Measurements from ENCODE around the gene ANKRD11. TPM values are rescaled to one million over a fixed set of nuclear protein-coding genes. Genes with fewer than 3 reads are reported as not detected.
"Not testable (repeated sequence)": the region's sequence is repeated elsewhere in the genome, so short reads cannot be mapped to it uniquely, and the experiment has no call there.

The ANKRD11 gene
- total and polyA plus RNA-seq, 7 donors: 30.6 to 161 (median 42.8) TPM

GRCh38 chr16:89304181-89304851 lies 186.0 kb downstream of the ANKRD11 start:
- H3K36me3 ChIP-seq: peaks cover 0 to 25% (median 7%) of the 10 kb centered on the region in 4 donors
- TF ChIP-seq POLR2AphosphoS5 (IDR thresholded peaks at IDR 0.05) (no peak), EP300 (IDR thresholded peaks at IDR 0.05) (no peak), POLR2A (IDR thresholded peaks at IDR 0.05) (no peak), CTCF (IDR thresholded peaks at IDR 0.05) (no peak)
- WGBS, 2 donors: 91 to 97% methylated on average over 16 of the region's 16 CpGs
- peaks cover 0 to 37% (median 34%) of the 10 kb centered on the region in 4 donors for H3K4me1 ChIP-seq
- no peaks in the 10 kb centered on the region for H3K9me3 ChIP-seq
- DNase-seq: no peak
- H3K4me3 ChIP-seq: no peak overlapping the region
- no peaks in the 10 kb centered on the region for H3K27me3 ChIP-seq
- H3K27ac ChIP-seq: no peak overlapping the region
- intact Hi-C loops (cut with DNase I): no loop called here

GRCh38 chr16:89303617-89304016 lies 186.7 kb downstream of the ANKRD11 start:
- Histone ChIP-seq H3K27ac (peak overlapping the region in 1 of 4 donors; percentile 92), H3K36me3 (peaks cover 0 to 25% (median 7%) of the 10 kb centered on the region in 4 donors), H3K9me3 (no peaks in the 10 kb centered on the region), H3K27me3 (no peaks in the 10 kb centered on the region), H3K4me1 (peaks cover 0 to 37% (median 33%) of the 10 kb centered on the region in 4 donors), H3K4me3 (no peak overlapping the region)
- TF ChIP-seq CTCF (IDR thresholded peaks at IDR 0.05): no peak
- TF ChIP-seq EP300 (IDR thresholded peaks at IDR 0.05): no peak
- no peak for TF ChIP-seq POLR2AphosphoS5 (IDR thresholded peaks at IDR 0.05)
- TF ChIP-seq POLR2A (IDR thresholded peaks at IDR 0.05): no peak
- no peak for DNase-seq
- intact Hi-C loops (cut with DNase I): no loop called here
- 64 to 86% methylated on average over 8 of the region's 8 CpGs for WGBS, 2 donors

- H3K9me3 ChIP-seq: no peaks in the 10 kb centered on the region
- peak overlapping the region; percentile 82 to 92 (median 84) for H3K27ac ChIP-seq
- H3K27me3 ChIP-seq: no peaks in the 10 kb centered on the region
- no peak for DNase-seq
- 88 to 92% methylated on average over 9 of the region's 9 CpGs for WGBS, 2 donors
- peaks cover 0 to 42% (median 36%) of the 10 kb centered on the region in 4 donors for H3K4me1 ChIP-seq
- intact Hi-C loops (cut with DNase I): no loop called here
- TF ChIP-seq POLR2A (IDR thresholded peaks at IDR 0.05) (no peak), CTCF (IDR thresholded peaks at IDR 0.05) (no peak), EP300 (IDR thresholded peaks at IDR 0.05) (no peak), POLR2AphosphoS5 (IDR thresholded peaks at IDR 0.05) (no peak)
- H3K4me3 ChIP-seq: no peak overlapping the region
- peaks cover 0 to 25% (median 7%) of the 10 kb centered on the region in 4 donors for H3K36me3 ChIP-seq
Observed at GRCh38 chr16:89300976-89301360, 189.4 kb downstream of the ANKRD11 start.

GRCh38 chr16:89300311-89300975 lies 189.9 kb downstream of the ANKRD11 start:
- DNase-seq: peak; percentile 90
- WGBS, 2 donors: 77 to 87% methylated on average over 21 of the region's 21 CpGs
- peak overlapping the region; percentile 82 to 92 (median 84) for H3K27ac ChIP-seq
- TF ChIP-seq POLR2A (IDR thresholded peaks at IDR 0.05) (no peak), POLR2AphosphoS5 (IDR thresholded peaks at IDR 0.05) (peak; percentile 61 to 88 (median 80)), EP300 (IDR thresholded peaks at IDR 0.05) (peak; percentile 79 to 98 (median 94)), CTCF (IDR thresholded peaks at IDR 0.05) (no peak)
- H3K27me3 ChIP-seq: no peaks in the 10 kb centered on the region
- peaks cover 0 to 25% (median 7%) of the 10 kb centered on the region in 4 donors for H3K36me3 ChIP-seq
- intact Hi-C loops (cut with DNase I): no loop called here
- H3K9me3 ChIP-seq: no peaks in the 10 kb centered on the region
- H3K4me3 ChIP-seq: no peak overlapping the region
- H3K4me1 ChIP-seq: peaks cover 0 to 42% (median 36%) of the 10 kb centered on the region in 4 donors

- 97% methylated on average over 10 of the region's 10 CpGs for WGBS, 2 donors
- intact Hi-C loops (cut with DNase I); H3K27me3 ChIP-seq; H3K4me3 ChIP-seq; DNase-seq; H3K9me3 ChIP-seq: not testable (repeated sequence)
- Histone ChIP-seq H3K36me3 (peaks cover 0 to 18% (median 2%) of the 10 kb centered on the region in 4 donors), H3K27ac (peak overlapping the region; percentile 82 to 92 (median 84)), H3K4me1 (peaks cover 0 to 51% (median 43%) of the 10 kb centered on the region in 4 donors)
Observed at GRCh38 chr16:89299357-89300111, 190.8 kb downstream of the ANKRD11 start.
